ENCODE measurements around the gene MR1.

- TF ChIP-seq, protein P1, sequence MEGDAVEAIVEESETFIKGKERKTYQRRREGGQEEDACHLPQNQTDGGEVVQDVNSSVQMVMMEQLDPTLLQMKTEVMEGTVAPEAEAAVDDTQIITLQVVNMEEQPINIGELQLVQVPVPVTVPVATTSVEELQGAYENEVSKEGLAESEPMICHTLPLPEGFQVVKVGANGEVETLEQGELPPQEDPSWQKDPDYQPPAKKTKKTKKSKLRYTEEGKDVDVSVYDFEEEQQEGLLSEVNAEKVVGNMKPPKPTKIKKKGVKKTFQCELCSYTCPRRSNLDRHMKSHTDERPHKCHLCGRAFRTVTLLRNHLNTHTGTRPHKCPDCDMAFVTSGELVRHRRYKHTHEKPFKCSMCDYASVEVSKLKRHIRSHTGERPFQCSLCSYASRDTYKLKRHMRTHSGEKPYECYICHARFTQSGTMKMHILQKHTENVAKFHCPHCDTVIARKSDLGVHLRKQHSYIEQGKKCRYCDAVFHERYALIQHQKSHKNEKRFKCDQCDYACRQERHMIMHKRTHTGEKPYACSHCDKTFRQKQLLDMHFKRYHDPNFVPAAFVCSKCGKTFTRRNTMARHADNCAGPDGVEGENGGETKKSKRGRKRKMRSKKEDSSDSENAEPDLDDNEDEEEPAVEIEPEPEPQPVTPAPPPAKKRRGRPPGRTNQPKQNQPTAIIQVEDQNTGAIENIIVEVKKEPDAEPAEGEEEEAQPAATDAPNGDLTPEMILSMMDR (IDR thresholded peaks at IDR 0.05) = no peak
- TF ChIP-seq POLR2A (IDR thresholded peaks at IDR 0.05) = no peak
Observed at GRCh38 chr1:181010789-181011188, 23.0 kb upstream of the MR1 start.
